NCI-H2227 treated with DMSO at 0.1 percent for 48 hours (cell line): ENCODE measurements around the gene ZNF207.
A peak's percentile ranks its signal among the peaks of the same experiment; 100 is the strongest.
"Not testable (repeated sequence)": the region's sequence is repeated elsewhere in the genome, so short reads cannot be mapped to it uniquely, and the experiment has no call there.

Experiments used
- DNase-seq: peaks from one replicate; lab custom pipeline; 2025; lab: John Stamatoyannopoulos, UW

Gene ZNF207

GRCh38 chr17:32335687-32336086 lies 14.3 kb upstream of the ZNF207 start:
- DNase-seq: no peak

- DNase-seq: peak; percentile 48
These were observed 8.7 kb upstream of the ZNF207 start for GRCh38 chr17:32341141-32341856.

GRCh38 chr17:32341857-32342602 lies 7.9 kb upstream of the ZNF207 start, which contains the start of gene C17orf75:
TSS of gene C17orf75 (minus strand) at chr17:32342173. CDS start at chr17:32342139, 34 bp downstream.
- DNase-seq: peak; percentile 48

- DNase-seq: no peak
These were observed 7.2 kb upstream of the ZNF207 start for GRCh38 chr17:32342603-32343325.

- DNase-seq: no peak
These were observed 3.9 kb upstream of the ZNF207 start for GRCh38 chr17:32345951-32346600.

GRCh38 chr17:32348483-32348800 lies 1.5 kb upstream of the ZNF207 start:
- no peak for DNase-seq

- no peak for DNase-seq
These were observed 479 bp upstream of the ZNF207 start for GRCh38 chr17:32349503-32349853.

- no peak for DNase-seq
These were observed 885 bp downstream of the ZNF207 start for GRCh38 chr17:32350666-32351418.

GRCh38 chr17:32352734-32353133 lies 2.8 kb downstream of the ZNF207 start:
- not testable (repeated sequence) for DNase-seq

GRCh38 chr17:32355649-32356377 lies 5.9 kb downstream of the ZNF207 start:
- DNase-seq: no peak

- DNase-seq: no peak
These were observed 6.4 kb downstream of the ZNF207 start for GRCh38 chr17:32356378-32356743.

GRCh38 chr17:32356750-32357149 lies 6.8 kb downstream of the ZNF207 start:
- no peak for DNase-seq

GRCh38 chr17:32357615-32358014 lies 7.7 kb downstream of the ZNF207 start:
- DNase-seq: no peak

- no peak for DNase-seq
These were observed 11.3 kb downstream of the ZNF207 start for GRCh38 chr17:32361270-32361669.

- DNase-seq: no peak
These were observed 20.5 kb downstream of the ZNF207 start for GRCh38 chr17:32370426-32370825.

- DNase-seq: no peak
These were observed 32.7 kb downstream of the ZNF207 start for GRCh38 chr17:32382526-32383223.

GRCh38 chr17:32383926-32384434 lies 34.0 kb downstream of the ZNF207 start:
- DNase-seq: no peak

- no peak for DNase-seq
These were observed 35.2 kb downstream of the ZNF207 start for GRCh38 chr17:32385121-32385520.

GRCh38 chr17:32385971-32386370 lies 36.0 kb downstream of the ZNF207 start:
- DNase-seq: no peak

GRCh38 chr17:32386844-32387243 lies 36.9 kb downstream of the ZNF207 start:
- no peak for DNase-seq
